Mammary epithelial cell (primary cell): ENCODE results near the gene BCL6B.

Experiments
- CTCF ChIP-seq, 2 donors: IDR thresholded peaks in 1 of 2; conservative IDR thresholded peaks in 1 of 2; 2 replicates each; pipeline ENCODE4 v1.5.1; 2011 to 2012; ENCODE audit warnings: inconsistent platforms in 2 of 2, low read length in 2 of 2, mild to moderate bottlenecking in 2 of 2, control low read depth in 1 of 2, low read depth in 1 of 2; ENCODE audit not compliant: insufficient read depth in 1 of 2; ENCODE audit errors: extremely low read depth in 1 of 2
- EZH2 ChIP-seq: IDR thresholded peaks from 2 replicates; pipeline ENCODE4 v1.6.1; 2012; ENCODE audit warnings: low read length, inconsistent platforms, borderline replicate concordance

- TF ChIP-seq CTCF (conservative IDR thresholded peaks at IDR 0.05 in 1 of 2, IDR thresholded peaks at IDR 0.05 in 1 of 2; ENCODE audit: extremely low read depth in 1 of 2, insufficient read depth in 1 of 2, low read depth in 1 of 2, low read length in 2 of 2) (no peak), EZH2 (no peak)
Observed at GRCh38 chr17:7025245-7025644, 2.4 kb downstream of the BCL6B start.
